Activated CD4-positive, alpha-beta T cell treated with anti-CD3 and anti-CD28 coated beads for 48 hours (primary cell): ENCODE data around the gene ACADVL.
"Not testable (repeated sequence)": the region's sequence is repeated elsewhere in the genome, so short reads cannot be mapped to it uniquely, and the experiment has no call there.

Experiments
- DNase-seq: peaks from one replicate; pipeline ENCODE4 v3.0.0-alpha.2; 2020

Gene ACADVL

DNA sequence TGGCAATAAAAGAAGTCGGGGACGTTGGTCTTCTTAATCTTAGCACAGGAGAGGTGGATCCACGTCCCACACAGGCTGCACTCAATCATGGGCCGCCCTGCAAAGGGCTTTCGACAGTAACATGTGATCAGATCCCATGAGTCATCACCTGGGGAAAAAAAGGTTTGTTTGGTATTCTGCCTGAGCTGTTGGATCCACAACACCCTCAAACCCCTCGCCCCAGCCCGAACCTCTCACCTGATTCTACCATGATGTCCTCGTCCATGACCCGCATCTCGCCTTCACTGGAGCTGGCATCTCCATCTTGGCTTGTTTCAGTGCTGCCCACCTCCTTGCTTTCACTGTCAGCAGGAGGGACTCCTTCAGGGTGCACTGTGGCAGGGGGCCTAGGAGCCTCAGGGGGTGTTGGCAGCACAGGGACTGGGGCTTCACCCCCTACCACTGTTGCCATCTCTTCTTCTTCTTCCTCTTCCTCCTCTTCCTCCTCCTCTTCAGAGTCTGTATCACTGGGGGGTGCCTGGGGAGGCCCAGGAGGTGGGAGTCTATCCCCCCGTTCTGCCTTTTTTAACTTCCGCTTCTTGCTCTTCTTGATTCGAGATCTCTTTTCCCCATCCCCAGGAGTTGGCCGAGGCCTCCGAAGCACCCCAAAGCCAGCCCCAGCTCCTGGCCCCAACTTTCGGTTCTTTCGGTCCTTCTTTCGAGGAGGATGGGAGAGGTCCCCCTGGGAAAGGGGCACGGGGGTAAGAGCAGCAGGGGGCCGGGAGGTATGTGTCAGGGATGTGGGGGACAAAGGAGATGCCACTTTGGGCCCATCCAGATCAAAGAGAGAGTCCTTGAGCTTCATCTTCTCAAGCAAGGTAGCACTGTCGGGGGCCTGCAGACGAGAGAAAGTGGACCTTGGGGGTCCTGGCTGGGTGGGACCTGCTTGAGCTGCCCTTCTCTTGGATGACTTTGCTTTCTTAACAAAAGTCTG is 16.2 kb downstream of the ACADVL start:
- DNase-seq, result no peak

- DNase-seq, result no peak
Measured at GRCh38 chr17:7236808-7237207, 17.1 kb downstream of the ACADVL start.

DNA sequence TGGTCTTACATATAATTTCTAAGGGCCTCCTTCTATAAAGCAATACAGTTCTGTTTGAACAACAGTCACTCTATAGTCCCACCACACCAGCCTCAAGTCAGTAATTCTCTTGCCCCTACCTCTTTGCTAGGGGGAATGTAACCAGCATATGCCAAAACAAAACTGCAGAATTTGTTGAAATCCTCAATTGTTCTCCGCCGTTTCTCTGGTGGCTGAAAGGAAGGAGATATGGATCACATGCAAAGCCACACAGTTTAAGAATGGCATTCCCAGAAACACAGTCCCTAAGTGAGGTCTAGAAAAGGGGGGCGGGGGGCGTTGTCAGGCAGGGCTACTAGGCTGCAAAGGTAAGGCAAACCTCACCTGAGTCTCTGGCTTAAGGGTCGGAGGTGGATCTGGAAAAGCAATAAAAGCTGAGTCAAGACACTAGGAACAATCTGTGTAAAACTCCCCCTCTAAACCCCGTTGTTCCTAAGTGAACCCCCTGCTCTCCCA is 17.6 kb downstream of the ACADVL start:
- no peak for DNase-seq

DNA sequence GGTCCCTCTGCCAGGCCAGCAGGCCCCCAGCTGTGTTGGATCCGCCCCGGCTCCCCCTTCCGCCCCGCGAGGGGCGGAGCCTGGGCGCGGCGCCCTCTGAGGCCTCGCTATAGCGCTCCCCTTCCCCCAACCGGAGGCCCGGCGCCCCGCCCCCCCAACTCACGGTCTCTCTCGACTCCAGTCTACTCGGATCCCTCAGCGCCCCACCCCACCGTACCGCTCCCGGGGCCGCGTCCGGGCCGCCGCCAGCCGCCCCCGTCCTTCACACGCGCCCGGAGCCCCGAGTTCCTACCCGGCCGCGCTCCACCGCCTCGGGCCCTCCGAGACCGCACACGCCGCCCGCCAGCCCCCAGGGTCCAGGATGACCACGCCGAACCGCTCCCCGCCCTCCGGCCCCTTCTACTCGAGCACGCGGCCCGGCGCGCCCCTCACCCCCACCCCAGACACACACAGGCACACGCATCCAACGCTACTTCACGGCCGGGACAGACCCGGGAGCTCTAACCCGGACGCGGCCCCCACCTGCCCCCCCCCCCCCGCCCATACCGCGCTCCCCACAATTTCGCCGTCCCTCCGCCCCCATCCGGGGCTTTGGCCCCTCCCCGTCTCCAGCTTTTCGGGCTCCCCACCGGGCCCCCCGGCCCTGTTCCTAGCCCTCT is 18.2 kb downstream of the ACADVL start:
- peak; percentile 91 for DNase-seq

DNA sequence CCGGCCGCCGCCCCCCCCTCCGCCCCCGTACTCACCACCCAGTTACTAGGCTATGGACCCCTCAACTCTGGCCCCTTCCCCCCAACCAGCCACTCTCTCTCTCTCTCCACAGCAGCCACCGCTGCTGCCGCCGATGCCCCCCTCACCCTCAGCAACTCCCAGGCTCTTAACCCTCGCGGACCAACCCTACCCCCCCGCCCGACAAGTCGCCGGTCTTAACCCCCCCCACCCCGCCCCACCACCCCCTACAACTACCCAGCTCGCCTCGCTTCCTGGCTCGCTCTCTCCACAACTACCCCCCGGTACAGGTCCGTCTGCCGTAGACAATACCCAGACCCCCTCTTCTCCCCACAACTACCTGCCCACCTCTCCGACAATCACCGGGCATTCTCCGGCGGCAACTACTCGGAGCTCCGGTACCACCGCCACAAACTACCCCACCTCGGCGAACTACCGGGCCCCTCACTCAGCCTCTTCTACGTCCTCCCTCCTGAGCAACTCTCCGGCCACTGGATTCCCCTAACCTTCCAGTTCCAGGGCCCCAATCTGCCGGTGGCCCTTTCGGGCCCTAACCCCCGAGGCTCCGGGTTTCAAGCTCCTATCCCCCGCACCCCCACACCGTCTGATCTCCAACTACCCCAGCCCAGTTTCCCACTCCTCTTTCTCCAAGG is 18.8 kb downstream of the ACADVL start:
- peak; percentile 37 for DNase-seq

DNA sequence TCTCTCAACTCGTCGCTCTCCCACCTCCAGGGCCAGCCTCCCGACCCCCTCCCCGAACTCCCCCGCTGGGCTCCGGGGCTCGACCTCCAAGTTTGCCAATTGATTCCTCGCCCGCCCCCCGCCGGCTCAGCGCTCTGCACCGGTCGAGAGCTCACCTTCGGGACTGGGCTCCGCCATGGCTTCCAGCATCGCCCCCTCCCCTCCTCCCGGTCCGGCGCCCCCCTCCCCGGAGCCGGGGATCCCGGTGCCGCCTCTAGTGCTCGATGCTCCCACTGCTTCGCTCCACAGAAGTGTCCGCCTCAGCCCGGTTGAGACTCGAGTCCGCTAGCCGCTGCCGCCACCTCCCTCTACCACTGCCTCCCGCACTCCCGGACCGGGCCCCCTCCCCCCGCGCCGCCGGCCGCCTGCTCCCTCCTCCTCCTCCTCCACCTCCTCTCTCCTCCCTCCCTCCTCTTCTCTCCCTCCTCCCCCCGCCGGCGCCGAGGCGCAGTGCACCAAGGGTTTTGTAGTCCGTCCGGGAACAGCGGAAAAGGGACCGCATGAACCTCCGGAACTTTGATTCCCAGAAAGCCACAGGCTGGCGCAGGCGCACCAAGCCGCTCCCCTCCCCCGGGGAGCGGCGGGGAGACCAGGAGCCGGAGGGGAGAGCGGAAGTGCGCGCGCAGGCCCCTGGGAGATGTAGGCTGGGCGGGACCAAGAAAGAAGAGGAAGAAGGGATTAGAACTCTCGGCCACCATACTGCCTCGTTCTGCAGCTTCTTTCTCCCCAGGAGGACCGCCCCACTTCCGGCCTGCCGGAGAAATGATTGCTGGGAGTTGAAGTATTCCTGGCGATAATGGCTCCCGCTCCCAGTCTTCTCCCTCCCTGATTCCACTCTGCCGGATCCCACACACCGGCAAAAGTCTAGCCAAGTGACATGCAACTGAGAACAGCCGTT is 19.6 kb downstream of the ACADVL start, which contains the start of gene PHF23:
TSS of gene PHF23 (minus strand) at position 367 of the 937 bp plus-strand sequence. CDS start at position 189, 178 bp downstream.
- peak; percentile 98 for DNase-seq

DNA sequence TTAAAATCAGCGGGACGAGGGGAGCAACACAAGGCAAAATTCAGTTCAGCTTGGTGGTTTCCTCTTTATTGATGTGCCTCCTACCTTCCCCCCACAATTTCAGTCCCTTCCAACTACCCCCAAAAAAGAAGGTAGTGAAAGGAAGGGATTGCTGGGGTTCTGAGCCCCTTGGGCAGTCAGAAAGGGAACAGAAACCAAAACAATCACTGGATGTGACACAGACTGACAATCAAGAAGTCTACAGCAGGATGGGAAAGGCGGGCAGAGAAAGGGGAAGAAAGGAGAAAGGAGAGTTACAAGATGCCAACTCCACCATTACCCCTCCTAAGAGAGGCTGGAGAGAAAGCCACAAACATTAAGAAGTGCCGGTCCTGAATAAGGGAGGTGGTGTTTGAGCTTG is 20.6 kb downstream of the ACADVL start:
- DNase-seq, result no peak

- no peak for DNase-seq
Measured at GRCh38 chr17:7241090-7241733, 21.5 kb downstream of the ACADVL start.

- DNase-seq, result peak; percentile 95
Measured at GRCh38 chr17:7241783-7242716, 22.3 kb downstream of the ACADVL start, which contains the start of gene GABARAP. TSS of gene GABARAP (minus strand) at chr17:7242449. CDS start at chr17:7242330, 119 bp downstream.

GRCh38 chr17:7242717-7243452 is 23.1 kb downstream of the ACADVL start:
- DNase-seq, result peak; percentile 94

- no peak for DNase-seq
Measured at GRCh38 chr17:7243453-7243729, 23.7 kb downstream of the ACADVL start.

- not testable (repeated sequence) for DNase-seq
Measured at GRCh38 chr17:7243838-7244237, 24.1 kb downstream of the ACADVL start.

DNA sequence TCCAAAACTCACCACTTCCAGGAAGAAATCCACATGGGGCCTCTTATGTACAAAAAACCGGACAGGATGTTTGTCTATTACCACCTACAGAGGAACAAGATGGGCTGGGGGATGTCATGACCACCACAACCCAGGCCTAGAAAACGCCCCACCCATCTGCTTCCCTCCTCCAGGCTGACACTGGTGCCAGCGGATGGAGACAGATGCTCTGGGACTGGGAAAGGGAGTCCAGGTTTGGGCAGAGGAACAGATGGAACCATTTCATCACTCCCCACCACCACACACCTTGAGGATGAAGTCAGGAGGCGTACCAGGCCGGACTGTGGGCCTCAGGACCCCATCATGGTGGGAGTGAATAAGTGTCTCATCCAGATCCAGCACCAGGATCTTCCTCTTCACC is 27.0 kb downstream of the ACADVL start:
- no peak for DNase-seq

- DNase-seq, result no peak
Measured at GRCh38 chr17:7248796-7249195, 29.1 kb downstream of the ACADVL start.

DNA sequence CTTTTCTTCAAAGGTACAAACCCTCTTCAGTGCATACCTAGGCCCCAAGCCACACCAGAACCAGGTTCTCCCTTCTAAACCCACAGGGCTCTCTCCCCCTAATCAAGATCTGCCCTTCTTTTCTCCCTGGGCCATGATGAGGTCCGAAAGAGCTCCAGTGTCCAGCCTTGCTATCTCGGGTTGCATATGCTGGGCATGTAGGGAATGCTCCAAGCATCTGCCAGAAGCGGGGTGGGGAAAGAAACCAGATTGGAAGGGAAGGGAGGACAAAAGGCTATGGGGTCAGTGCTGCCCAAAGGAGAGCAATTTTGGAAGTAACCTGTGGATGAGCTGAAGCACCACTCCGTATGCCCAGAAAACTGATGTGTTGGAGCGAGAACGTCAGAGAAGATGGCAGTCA is 29.5 kb downstream of the ACADVL start:
- DNase-seq, result no peak

DNA sequence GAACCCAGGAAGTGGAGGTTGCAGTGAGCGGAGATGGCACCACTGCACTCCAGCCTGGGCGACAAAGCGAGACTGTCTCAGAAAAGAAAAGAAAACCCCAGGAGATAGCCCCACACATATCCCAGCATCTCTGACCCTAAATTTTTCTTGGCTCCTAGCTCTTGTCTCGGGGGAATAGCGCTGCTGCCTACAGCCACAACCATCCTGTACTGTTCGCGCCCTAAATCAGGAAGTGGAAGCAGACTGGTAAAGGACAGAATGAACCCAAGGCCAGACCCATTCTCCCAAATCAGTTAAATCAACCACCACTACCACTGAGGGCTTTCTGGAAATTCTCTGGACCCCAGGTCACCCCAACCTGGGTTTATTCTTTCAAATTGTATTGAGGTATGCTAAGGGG is 30.1 kb downstream of the ACADVL start:
- DNase-seq, result no peak

- no peak for DNase-seq
Measured at GRCh38 chr17:7250695-7251627, 31.2 kb downstream of the ACADVL start.

GRCh38 chr17:7251661-7252175 is 32.0 kb downstream of the ACADVL start, which contains the start of gene CTDNEP1:
TSS of gene CTDNEP1 (minus strand) at chr17:7251734. CDS start at chr17:7251296, 438 bp downstream.
- DNase-seq, result peak; percentile 99
